ENCODE measurements around the gene BTF3.

GRCh38 chr5:73496984-73497457 lies 1.2 kb upstream of the BTF3 start:
- TF ChIP-seq, protein P1, sequence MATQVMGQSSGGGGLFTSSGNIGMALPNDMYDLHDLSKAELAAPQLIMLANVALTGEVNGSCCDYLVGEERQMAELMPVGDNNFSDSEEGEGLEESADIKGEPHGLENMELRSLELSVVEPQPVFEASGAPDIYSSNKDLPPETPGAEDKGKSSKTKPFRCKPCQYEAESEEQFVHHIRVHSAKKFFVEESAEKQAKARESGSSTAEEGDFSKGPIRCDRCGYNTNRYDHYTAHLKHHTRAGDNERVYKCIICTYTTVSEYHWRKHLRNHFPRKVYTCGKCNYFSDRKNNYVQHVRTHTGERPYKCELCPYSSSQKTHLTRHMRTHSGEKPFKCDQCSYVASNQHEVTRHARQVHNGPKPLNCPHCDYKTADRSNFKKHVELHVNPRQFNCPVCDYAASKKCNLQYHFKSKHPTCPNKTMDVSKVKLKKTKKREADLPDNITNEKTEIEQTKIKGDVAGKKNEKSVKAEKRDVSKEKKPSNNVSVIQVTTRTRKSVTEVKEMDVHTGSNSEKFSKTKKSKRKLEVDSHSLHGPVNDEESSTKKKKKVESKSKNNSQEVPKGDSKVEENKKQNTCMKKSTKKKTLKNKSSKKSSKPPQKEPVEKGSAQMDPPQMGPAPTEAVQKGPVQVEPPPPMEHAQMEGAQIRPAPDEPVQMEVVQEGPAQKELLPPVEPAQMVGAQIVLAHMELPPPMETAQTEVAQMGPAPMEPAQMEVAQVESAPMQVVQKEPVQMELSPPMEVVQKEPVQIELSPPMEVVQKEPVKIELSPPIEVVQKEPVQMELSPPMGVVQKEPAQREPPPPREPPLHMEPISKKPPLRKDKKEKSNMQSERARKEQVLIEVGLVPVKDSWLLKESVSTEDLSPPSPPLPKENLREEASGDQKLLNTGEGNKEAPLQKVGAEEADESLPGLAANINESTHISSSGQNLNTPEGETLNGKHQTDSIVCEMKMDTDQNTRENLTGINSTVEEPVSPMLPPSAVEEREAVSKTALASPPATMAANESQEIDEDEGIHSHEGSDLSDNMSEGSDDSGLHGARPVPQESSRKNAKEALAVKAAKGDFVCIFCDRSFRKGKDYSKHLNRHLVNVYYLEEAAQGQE (IDR thresholded peaks at IDR 0.05; ENCODE audit: insufficient read depth in 1 of 2, low read depth in 2 of 2, low read length in 2 of 2), result no peak
- TF ChIP-seq SIN3A (IDR thresholded peaks at IDR 0.05; ENCODE audit: borderline replicate concordance, insufficient read depth, low read length), result no peak
